GM18502 (cell line): ENCODE results near the gene SLC12A5.

Experiments
- ATAC-seq: cut with Tn5 transposase; IDR thresholded peaks from one replicate; pipeline ENCODE4 v1.9.1; 2021; ENCODE audit warnings: mild to moderate bottlenecking; ENCODE audit not compliant: unreplicated experiment, poor library complexity

SLC12A5 gene

GRCh38 chr20:46051556-46052308 lies 22.7 kb downstream of the SLC12A5 start:
- ATAC-seq: no peak

DNA sequence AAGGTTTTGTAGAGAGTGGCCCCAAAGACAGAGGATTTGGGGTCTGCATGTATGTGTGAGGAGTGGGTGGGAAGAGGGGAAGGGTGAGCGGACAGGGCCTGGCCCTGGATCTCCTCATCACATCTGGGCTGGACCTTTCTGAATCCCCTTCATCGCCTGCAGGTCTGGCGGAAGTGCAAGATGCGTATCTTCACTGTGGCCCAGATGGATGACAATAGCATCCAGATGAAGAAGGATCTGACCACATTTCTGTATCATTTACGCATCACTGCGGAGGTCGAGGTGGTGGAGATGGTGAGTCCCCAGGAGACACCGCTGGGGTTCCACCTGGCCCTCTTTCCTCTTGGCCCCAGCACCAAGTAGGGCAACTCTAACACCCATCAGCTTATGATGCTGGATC lies 24.4 kb downstream of the SLC12A5 start:
- no peak for ATAC-seq

GRCh38 chr20:46054606-46055005 lies 25.6 kb downstream of the SLC12A5 start:
- no peak for ATAC-seq

GRCh38 chr20:46055269-46055668 lies 26.3 kb downstream of the SLC12A5 start:
- ATAC-seq: no peak

- no peak for ATAC-seq
Measured at GRCh38 chr20:46056027-46056833, 27.2 kb downstream of the SLC12A5 start.

DNA sequence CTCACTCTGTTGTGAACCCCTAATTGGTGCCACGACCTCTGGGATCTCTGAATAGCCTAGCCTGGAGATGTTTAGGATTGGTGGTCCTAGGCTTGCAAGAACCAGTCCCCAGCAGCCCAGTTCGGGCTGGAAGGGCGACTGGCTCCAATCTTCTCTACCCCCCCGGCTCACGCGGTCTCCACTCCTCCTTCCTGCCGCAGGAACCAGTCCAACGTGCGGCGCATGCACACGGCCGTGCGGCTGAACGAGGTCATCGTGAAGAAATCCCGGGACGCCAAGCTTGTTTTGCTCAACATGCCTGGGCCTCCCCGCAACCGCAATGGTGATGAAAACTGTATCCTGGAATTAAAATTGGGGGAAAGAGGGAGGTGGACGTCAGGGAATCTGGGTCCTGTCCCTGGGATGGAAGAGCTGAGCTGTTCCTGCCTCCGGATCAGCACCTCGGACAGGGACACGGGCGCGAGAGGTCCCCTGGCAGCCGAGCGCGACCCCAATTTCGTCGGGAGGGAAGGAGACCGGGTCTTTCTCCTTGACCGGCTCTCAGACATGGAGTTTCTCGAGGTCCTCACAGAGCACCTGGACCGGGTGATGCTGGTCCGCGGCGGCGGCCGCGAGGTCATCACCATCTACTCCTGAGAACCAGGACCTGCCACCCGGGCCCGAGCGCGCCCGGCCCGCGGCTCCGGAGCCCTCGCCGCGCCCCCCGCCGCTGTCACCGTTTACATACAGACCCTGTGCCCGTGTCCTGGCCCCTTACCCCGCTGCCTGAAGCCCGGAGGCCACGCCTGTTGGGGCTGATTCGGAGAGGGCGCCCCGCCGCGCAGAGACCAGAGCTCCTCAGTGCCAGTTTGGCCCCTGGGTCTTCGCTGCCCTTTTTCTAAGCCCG lies 28.2 kb downstream of the SLC12A5 start:
- no peak for ATAC-seq

DNA sequence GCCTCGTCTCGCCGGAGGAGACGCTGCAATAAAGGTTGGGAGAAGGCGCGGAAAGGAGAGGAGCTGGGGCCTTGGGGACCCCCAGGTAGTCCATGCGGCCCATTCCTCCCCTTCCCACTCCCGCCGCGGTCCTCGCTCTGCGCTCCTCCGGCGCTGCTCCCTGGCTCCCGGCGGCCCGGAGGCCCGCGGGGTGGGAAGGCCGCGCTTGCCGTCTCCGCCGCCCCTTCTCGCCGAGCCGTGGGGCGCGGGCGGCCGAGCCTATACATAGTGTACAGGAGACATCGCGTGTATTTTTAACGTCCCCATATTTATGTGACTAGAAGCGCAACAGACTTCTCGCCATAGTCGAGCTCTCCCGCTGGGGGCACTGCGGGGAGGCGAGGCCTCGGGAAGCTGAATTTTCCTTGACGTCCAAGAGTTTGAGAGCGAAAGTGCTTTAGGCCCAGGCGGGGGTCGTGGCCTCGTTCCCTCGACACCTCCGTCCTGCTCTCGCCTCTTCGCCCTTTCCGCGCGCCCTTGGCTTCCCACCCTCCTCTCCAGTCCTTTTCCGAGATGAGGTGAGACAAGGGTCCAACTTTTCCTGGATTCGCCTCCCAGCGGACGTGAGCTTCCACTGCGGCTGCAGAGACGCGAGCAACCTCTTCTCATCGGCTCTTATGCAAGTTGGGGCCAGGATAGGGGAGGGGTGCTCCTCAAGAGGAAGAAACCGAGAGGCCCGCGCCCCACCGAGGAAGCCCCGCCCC lies 29.0 kb downstream of the SLC12A5 start:
- ATAC-seq: no peak

DNA sequence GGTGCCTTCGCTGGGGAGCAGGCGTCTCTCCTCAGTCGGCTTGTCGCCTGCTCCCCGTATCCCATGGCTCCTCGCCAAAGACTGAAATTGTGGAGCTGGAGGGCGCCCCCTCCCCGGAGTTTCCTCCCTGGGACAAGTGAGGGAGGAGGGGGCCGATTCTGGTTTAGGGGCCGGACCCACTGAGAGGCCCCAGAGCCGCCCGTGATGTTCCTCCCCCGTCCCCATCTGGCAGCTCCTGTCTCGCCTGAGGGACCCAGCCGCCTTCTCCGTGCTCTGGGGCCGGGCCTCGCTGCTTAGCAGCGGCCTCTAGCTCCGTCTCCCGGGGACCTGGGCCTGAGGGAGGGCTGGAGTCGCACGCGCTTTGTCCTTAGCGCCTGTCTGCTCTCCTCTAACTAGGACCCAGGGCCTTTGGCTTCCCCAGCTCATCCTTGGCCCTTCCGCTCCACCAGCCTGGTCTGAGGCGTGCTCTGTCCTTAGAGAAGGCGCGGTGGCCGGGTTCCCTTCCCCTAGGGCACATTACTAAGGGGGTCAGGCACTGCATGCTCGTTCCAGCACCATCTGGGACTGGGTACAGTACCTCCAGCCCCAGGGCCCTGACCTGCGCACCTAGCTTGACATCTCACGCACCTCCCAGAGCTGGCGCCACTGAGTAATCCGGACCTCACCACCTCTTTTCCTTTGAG lies 29.7 kb downstream of the SLC12A5 start:
- ATAC-seq: no peak

DNA sequence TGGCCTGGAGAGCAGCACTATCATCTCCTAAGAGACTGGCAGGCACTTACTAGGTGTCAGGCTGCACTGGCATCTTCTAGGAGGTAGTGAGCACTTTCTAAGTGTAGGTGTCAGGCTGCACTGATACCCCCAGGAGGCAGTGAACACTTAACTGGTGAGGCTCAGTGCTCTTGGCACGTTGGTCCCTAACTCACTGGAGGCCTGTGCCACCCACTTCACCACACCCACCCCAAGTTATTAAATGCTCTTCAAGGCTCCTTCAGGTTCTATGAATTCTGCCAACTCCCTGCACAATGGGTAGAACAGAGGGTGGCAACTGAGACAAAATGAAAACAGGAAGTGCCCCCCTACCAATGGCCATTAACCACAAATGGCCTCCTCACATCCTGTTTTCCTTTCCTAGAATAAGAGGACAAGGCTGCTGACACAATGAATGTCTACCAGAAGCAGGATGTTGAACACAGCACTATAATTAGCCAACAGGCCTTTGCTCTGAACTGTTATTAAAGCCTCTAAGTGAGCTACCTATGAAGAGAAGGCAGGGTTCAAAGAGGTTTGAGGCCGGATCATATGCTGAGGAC lies 31.4 kb downstream of the SLC12A5 start:
- no peak for ATAC-seq

- ATAC-seq: no peak
Measured at GRCh38 chr20:46060975-46061374, 32.0 kb downstream of the SLC12A5 start.

DNA sequence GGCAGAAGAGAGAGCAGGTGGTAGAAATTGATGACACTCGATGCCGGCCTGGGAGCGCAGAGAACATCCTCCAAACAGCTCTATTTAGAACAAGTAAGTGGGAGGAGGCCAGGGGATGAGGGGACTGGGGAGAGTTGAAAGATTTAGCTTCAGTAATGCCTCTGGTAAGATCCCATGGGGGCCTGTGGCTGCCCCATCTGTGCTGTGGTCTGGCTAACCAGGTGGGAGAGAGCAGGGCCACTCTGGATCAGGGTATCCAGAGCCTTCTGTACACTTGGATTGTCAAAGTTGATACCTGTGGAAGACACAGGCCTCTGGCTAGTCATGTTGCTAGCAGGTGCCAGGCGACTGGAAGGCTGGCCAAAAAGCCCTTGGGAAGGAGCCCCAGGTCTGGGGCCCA lies 33.1 kb downstream of the SLC12A5 start:
- ATAC-seq: no peak

- no peak for ATAC-seq
Measured at GRCh38 chr20:46062621-46063020, 33.6 kb downstream of the SLC12A5 start.

DNA sequence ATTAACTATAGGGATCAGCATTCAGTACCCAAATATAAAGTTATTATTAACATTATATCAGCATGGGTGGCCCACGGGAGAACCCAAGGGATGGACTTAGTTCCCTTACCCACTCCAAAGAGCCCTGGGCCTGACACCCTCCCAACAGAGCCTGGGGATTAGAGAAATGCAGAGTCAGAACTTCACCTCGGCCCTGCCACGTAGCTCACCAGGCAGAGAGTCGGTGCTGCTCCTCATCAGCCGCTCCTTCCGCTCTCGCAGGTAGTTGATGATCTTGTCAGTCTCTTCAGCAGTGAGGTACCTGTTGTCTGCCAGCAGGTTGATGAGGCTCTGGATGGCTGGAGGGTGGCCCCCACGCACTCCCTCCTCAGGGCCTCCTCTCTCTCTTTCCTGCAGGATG lies 34.1 kb downstream of the SLC12A5 start:
- no peak for ATAC-seq

- no peak for ATAC-seq
Measured at GRCh38 chr20:46063652-46064054, 34.6 kb downstream of the SLC12A5 start.

DNA sequence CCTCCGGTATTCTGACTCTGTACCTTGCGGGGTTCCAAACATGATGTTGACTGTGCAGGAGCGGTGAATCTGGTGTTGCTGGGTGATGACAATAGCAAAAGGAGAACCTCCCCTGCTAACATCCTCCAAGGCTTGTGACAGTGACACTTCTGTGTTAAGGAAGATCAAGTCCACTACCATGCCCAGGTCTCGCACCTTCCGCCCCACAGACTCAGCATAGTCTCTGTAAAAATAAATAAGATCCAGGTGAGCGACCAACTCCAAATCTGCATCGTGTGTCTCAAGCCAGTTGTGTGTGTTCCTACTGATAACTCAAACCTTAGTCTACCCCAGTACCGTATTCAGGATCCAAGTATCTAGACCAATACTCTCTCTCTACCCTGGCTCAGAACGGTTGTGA lies 36.0 kb downstream of the SLC12A5 start:
- ATAC-seq: no peak

GRCh38 chr20:46065691-46066090 lies 36.7 kb downstream of the SLC12A5 start:
- ATAC-seq: no peak

GRCh38 chr20:46070215-46070900 lies 41.3 kb downstream of the SLC12A5 start:
- no peak for ATAC-seq

DNA sequence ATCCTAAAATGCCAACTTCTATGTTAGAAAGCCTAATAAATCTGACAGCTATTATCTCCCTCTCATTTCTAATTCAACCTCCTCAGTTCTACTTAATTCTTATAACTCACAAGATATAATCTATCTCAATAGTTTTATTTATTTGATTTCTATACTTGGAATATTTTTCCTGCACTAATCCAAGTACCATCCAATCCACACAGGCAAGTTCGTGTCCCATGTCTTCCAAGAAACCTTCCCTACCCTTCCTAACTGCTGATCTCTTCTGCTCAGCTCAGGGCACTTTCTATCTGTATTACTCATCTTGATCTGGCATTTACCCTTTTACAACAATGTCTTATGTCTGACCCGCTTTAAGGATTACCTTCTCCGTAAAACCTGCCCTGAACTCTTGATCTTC lies 42.6 kb downstream of the SLC12A5 start:
- no peak for ATAC-seq

- no peak for ATAC-seq
Measured at GRCh38 chr20:46073024-46073423, 44.0 kb downstream of the SLC12A5 start.
